ENCODE results near the gene ADO. TPM values are rescaled to one million over a fixed set of nuclear protein-coding genes. Genes with fewer than 3 reads are reported as not detected.
A peak's percentile ranks its signal among the peaks of the same experiment; 100 is the strongest.

ADO gene
- polyA plus RNA-seq, 1 of the 3 experiments (the other 2 are of a cell fraction) = 6.9 TPM

DNA sequence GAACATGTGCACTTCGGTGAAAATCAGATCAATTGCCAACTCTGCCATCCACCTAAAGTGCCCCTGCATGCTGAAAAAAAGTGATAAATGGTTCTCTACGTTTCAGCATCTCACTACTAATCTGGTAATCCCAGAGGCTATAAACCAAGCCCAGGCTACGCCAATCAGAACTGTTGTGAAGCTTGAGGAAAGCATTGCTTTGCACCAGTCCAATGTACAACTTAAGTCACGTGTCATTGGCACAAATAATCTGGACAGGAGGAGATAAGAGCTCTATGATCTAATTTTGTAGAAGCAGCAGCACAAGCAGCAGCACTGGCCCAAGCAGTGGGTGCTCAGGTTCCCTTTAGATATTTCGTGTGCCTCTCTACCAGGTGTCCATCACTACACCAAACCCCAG, 16.1 kb downstream of the ADO start:
- 46% methylated on average over 5 of the region's 5 CpGs for WGBS (ENCODE audit: low lambda C conversion rate)
- POLR2A ChIA-PET = interaction anchor here (0.6 kb wide), 1 partner anchor 214 kb away, joined by 3 read pairs; no protein-coding TSS in a partner anchor
- H3K27ac ChIP-seq (ENCODE audit: low read depth in 2 of 2, low read length in 1 of 2) = no peak overlapping the region
- no peak overlapping the region for H2AFZ ChIP-seq (ENCODE audit: low read depth)
- no peaks in the 10 kb centered on the region for H3K9me3 ChIP-seq
- peaks cover 12 to 22% of the 10 kb centered on the region in 2 experiments; a peak in 3 of 4 replicates for H3K4me1 ChIP-seq (ENCODE audit: control insufficient read depth in 1 of 2, insufficient read depth in 2 of 2, low read depth in 1 of 2, low read length in 1 of 2)
- no peaks in the 10 kb centered on the region for H3F3A ChIP-seq (replicated peaks; ENCODE audit: insufficient read depth)
- H3K36me3 ChIP-seq (replicated peaks in 1 of 2; ENCODE audit: control insufficient read depth in 1 of 2, insufficient read depth in 2 of 2, low read length in 1 of 2) = no peaks in the 10 kb centered on the region
- H3K9me2 ChIP-seq = no peaks in the 10 kb centered on the region
- H3K79me2 ChIP-seq (ENCODE audit: insufficient read depth) = no peaks in the 10 kb centered on the region
- no peak overlapping the region for H3K4me3 ChIP-seq (ENCODE audit: low read depth in 2 of 2, low read length in 1 of 2)
- H4K20me1 ChIP-seq (ENCODE audit: insufficient read depth) = no peaks in the 10 kb centered on the region
- H3K9ac ChIP-seq = no peak overlapping the region
- CTCF ChIA-PET = no interaction called here
- DNase-seq = no peak
- H3K4me2 ChIP-seq = no peak overlapping the region
- H3K27me3 ChIP-seq (ENCODE audit: insufficient read depth) = peaks cover 33% of the 10 kb centered on the region
- TF ChIP-seq TEAD4 (IDR thresholded peaks at IDR 0.05; ENCODE audit: borderline replicate concordance, insufficient read depth) = no peak
- TF ChIP-seq GABPA (IDR thresholded peaks at IDR 0.05; ENCODE audit: low read depth) = no peak
- no peak for TF ChIP-seq EZH2phosphoT487 (IDR thresholded peaks at IDR 0.05; ENCODE audit: borderline replicate concordance, low read depth)
- TF ChIP-seq ELF1 (IDR thresholded peaks at IDR 0.05) = no peak
- TF ChIP-seq USF1 (IDR thresholded peaks at IDR 0.05; ENCODE audit: borderline replicate concordance, low read depth) = no peak
- TF ChIP-seq GATA2 (CRISPR knock-in tag; IDR thresholded peaks at IDR 0.05) = peak; percentile 14; the same call in 1 of the 2 replicates
- TF ChIP-seq MEF2A (IDR thresholded peaks at IDR 0.05; ENCODE audit: borderline replicate concordance, low read depth) = no peak
- TF ChIP-seq SIN3A (IDR thresholded peaks at IDR 0.05; ENCODE audit: borderline replicate concordance, low read depth, low read length) = no peak

DNA sequence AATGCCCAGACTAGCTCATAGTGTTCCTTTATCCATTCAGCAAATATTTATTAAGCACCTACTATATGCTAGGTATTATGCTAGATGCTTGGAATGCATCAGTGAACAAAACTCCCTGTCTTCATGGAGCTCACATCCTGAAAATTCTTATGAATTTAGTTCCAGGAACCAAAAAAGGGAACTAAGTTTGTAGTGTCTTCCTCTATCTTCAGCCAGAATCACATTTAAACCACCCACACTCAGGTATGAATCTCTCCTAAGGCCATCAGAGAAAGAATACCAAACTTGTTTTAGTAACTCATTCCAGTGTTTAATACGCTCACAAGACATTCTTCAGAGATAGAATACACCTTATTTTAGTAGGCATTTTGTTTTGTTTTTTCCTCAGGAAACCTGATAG, 21.8 kb downstream of the ADO start:
- CTCF ChIA-PET = interaction anchor here (1.9 kb wide), 1 partner anchor 258 kb away, joined by 5 read pairs; no protein-coding TSS in a partner anchor
- Histone ChIP-seq H3F3A (replicated peaks; ENCODE audit: insufficient read depth) (peaks cover 6% of the 10 kb centered on the region), H3K27ac (ENCODE audit: low read depth in 2 of 2, low read length in 1 of 2) (no peak overlapping the region), H3K4me1 (ENCODE audit: control insufficient read depth in 1 of 2, insufficient read depth in 2 of 2, low read depth in 1 of 2, low read length in 1 of 2) (no peaks in the 10 kb centered on the region; a peak in 1 of 4 replicates), H3K27me3 (ENCODE audit: insufficient read depth) (peaks cover under 1% of the 10 kb centered on the region; the same call in 1 of the 2 replicates), H3K4me2 (no peak overlapping the region), H3K9ac (no peak overlapping the region), H3K4me3 (ENCODE audit: low read depth in 2 of 2, low read length in 1 of 2) (no peak overlapping the region), H4K20me1 (ENCODE audit: insufficient read depth) (no peaks in the 10 kb centered on the region), H3K9me2 (no peaks in the 10 kb centered on the region), H3K79me2 (ENCODE audit: insufficient read depth) (no peaks in the 10 kb centered on the region), H3K36me3 (replicated peaks in 1 of 2; ENCODE audit: control insufficient read depth in 1 of 2, insufficient read depth in 2 of 2, low read length in 1 of 2) (no peaks in the 10 kb centered on the region), H3K9me3 (no peaks in the 10 kb centered on the region), H2AFZ (ENCODE audit: low read depth) (no peak overlapping the region)
- WGBS (ENCODE audit: low lambda C conversion rate) = 42% methylated on average over 1 of the region's 1 CpG
- POLR2A ChIA-PET = no interaction called here
- no peak for DNase-seq
- TF ChIP-seq, protein P1, sequence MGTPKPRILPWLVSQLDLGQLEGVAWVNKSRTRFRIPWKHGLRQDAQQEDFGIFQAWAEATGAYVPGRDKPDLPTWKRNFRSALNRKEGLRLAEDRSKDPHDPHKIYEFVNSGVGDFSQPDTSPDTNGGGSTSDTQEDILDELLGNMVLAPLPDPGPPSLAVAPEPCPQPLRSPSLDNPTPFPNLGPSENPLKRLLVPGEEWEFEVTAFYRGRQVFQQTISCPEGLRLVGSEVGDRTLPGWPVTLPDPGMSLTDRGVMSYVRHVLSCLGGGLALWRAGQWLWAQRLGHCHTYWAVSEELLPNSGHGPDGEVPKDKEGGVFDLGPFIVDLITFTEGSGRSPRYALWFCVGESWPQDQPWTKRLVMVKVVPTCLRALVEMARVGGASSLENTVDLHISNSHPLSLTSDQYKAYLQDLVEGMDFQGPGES (IDR thresholded peaks at IDR 0.05; ENCODE audit: low read depth, low read length) = no peak
- TF ChIP-seq, protein P2, sequence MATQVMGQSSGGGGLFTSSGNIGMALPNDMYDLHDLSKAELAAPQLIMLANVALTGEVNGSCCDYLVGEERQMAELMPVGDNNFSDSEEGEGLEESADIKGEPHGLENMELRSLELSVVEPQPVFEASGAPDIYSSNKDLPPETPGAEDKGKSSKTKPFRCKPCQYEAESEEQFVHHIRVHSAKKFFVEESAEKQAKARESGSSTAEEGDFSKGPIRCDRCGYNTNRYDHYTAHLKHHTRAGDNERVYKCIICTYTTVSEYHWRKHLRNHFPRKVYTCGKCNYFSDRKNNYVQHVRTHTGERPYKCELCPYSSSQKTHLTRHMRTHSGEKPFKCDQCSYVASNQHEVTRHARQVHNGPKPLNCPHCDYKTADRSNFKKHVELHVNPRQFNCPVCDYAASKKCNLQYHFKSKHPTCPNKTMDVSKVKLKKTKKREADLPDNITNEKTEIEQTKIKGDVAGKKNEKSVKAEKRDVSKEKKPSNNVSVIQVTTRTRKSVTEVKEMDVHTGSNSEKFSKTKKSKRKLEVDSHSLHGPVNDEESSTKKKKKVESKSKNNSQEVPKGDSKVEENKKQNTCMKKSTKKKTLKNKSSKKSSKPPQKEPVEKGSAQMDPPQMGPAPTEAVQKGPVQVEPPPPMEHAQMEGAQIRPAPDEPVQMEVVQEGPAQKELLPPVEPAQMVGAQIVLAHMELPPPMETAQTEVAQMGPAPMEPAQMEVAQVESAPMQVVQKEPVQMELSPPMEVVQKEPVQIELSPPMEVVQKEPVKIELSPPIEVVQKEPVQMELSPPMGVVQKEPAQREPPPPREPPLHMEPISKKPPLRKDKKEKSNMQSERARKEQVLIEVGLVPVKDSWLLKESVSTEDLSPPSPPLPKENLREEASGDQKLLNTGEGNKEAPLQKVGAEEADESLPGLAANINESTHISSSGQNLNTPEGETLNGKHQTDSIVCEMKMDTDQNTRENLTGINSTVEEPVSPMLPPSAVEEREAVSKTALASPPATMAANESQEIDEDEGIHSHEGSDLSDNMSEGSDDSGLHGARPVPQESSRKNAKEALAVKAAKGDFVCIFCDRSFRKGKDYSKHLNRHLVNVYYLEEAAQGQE (IDR thresholded peaks at IDR 0.05; ENCODE audit: low read depth, low read length) = no peak
- TF ChIP-seq RAD21 (IDR thresholded peaks at IDR 0.05; ENCODE audit: low read length) = no peak
- no peak for TF ChIP-seq ELF1 (IDR thresholded peaks at IDR 0.05)
- TF ChIP-seq USF1 (IDR thresholded peaks at IDR 0.05; ENCODE audit: borderline replicate concordance, low read depth) = no peak
- TF ChIP-seq SIN3A (IDR thresholded peaks at IDR 0.05; ENCODE audit: borderline replicate concordance, low read depth, low read length) = no peak
- no peak for TF ChIP-seq SMC3 (IDR thresholded peaks at IDR 0.05; ENCODE audit: low read depth, low read length)
- no peak for TF ChIP-seq FOSL2 (IDR thresholded peaks at IDR 0.05; ENCODE audit: borderline replicate concordance, low read depth)
- no peak for TF ChIP-seq RXRA (IDR thresholded peaks at IDR 0.05; ENCODE audit: borderline replicate concordance, low read depth)

Data from SK-N-SH (cell line).